Measurements from ENCODE around the gene KCNIP1. TPM values are rescaled to one million over a fixed set of nuclear protein-coding genes. Genes with fewer than 3 reads are reported as not detected.

The KCNIP1 gene
- total and polyA plus RNA-seq, 10 donors, result 0.08 to 20.0 (median 9.4) TPM

DNA sequence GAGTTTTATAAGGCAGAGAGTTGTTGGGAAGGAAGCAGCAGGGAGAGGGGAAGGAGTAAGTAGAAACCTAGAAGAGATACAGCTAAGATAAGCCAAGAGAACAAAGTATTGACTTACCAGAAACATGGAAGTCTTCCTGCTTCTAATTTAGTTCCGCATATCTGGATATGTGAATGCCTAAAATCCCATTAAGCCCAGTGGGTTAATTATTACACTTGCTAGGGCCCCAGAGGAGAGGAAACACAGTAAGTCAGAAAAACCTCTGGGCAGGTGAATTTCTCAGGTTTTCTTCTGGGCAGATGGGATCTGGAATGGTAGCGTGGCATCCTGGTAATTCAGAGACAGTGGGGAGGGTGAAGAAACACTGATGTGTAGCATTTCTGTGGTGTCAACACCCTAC lies 175.0 kb downstream of the KCNIP1 start:
- 85 to 96% (median 91%) methylated on average over 2 of the region's 2 CpGs for WGBS, 5 donors
- no peak overlapping the region for H3K4me3 ChIP-seq
- H3K36me3 ChIP-seq, result no peaks in the 10 kb centered on the region
- H3K9me3 ChIP-seq, result no peaks in the 10 kb centered on the region
- intact Hi-C loops (cut with DNase I; ENCODE audit: low total_unique reads), result no loop called here
- H3K27me3 ChIP-seq (replicated peaks in 1 of 7), result peaks cover 0 to 85% (median 12%) of the 10 kb centered on the region in 7 donors
- TF ChIP-seq POLR2AphosphoS5 (IDR thresholded peaks at IDR 0.05) (no peak), POLR2A (IDR thresholded peaks at IDR 0.05) (no peak)
- TF ChIP-seq, protein P1, sequence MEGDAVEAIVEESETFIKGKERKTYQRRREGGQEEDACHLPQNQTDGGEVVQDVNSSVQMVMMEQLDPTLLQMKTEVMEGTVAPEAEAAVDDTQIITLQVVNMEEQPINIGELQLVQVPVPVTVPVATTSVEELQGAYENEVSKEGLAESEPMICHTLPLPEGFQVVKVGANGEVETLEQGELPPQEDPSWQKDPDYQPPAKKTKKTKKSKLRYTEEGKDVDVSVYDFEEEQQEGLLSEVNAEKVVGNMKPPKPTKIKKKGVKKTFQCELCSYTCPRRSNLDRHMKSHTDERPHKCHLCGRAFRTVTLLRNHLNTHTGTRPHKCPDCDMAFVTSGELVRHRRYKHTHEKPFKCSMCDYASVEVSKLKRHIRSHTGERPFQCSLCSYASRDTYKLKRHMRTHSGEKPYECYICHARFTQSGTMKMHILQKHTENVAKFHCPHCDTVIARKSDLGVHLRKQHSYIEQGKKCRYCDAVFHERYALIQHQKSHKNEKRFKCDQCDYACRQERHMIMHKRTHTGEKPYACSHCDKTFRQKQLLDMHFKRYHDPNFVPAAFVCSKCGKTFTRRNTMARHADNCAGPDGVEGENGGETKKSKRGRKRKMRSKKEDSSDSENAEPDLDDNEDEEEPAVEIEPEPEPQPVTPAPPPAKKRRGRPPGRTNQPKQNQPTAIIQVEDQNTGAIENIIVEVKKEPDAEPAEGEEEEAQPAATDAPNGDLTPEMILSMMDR (IDR thresholded peaks at IDR 0.05 in 8 of 11, conservative IDR thresholded peaks at IDR 0.05 in 3 of 11), result no peak
- no peak for DNase-seq
- H3K4me1 ChIP-seq, result peaks cover 0 to 7% (median 5%) of the 10 kb centered on the region in 6 donors
- no peak overlapping the region for H3K27ac ChIP-seq

DNA sequence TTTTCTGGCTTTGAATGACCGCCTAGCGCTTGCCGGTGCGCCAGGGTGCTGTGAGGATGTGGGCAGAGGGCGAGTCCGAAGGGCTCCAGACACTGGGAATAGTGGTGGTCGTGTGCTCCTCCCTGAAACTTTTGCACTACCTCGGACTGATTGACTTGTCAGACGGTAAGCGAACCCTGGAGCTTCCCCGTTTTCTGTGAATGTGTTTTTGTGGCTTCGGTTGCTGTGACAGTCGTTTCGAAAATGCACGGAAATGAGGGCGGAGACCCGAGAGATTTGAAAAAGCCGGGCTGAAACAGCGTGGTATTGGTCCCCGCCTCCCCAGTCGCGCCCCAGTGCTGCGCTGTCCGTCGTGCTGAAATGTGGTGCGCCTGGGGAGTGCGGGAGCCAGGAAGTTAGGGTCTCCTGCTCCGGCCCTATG lies 177.2 kb downstream of the KCNIP1 start:
- H3K27me3 ChIP-seq (replicated peaks in 1 of 7), result peaks cover 0 to 89% (median 12%) of the 10 kb centered on the region in 7 donors
- intact Hi-C loops (cut with DNase I; ENCODE audit: low total_unique reads), result no loop called here
- 1 to 2% (median 2%) methylated on average over 28 of the region's 28 CpGs for WGBS, 5 donors
- DNase-seq, result no peak
- H3K4me3 ChIP-seq, result no peak overlapping the region
- TF ChIP-seq, protein P1 (IDR thresholded peaks at IDR 0.05 in 8 of 11, conservative IDR thresholded peaks at IDR 0.05 in 3 of 11), result no peak
- TF ChIP-seq POLR2AphosphoS5 (IDR thresholded peaks at IDR 0.05) (no peak), POLR2A (IDR thresholded peaks at IDR 0.05) (no peak)
- peaks cover 0 to 7% (median 5%) of the 10 kb centered on the region in 6 donors for H3K4me1 ChIP-seq
- no peaks in the 10 kb centered on the region for H3K9me3 ChIP-seq
- no peak overlapping the region for H3K27ac ChIP-seq
- H3K36me3 ChIP-seq, result no peaks in the 10 kb centered on the region

DNA sequence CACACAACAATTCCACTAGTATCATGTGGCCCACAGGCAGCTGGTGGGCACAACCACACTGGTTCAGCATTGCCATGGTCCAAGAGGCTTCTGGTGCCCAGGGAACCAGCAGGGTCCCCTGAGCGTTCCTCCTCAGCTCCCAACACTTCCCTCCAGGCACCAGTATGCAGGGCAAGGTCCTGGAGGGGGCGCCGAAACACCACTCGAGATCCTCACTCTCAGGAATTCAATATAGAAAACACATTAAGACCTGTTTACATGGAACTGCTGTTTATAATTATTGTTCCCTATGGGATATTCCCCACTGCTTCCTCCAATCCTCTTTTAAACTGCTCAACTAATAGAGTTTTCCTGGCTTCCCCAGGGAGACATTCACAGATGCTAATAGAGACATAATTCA lies 187.8 kb downstream of the KCNIP1 start:
- no peak overlapping the region for H3K27ac ChIP-seq
- H3K27me3 ChIP-seq (replicated peaks in 1 of 7), result peaks cover 0 to 89% (median 8%) of the 10 kb centered on the region in 7 donors
- no peak for DNase-seq
- TF ChIP-seq POLR2A (IDR thresholded peaks at IDR 0.05), result no peak
- no peak for TF ChIP-seq POLR2AphosphoS5 (IDR thresholded peaks at IDR 0.05)
- TF ChIP-seq, protein P1 (IDR thresholded peaks at IDR 0.05 in 8 of 11, conservative IDR thresholded peaks at IDR 0.05 in 3 of 11), result no peak
- intact Hi-C loops (cut with DNase I; ENCODE audit: low total_unique reads), result no loop called here
- WGBS, 5 donors, result 27 to 33% (median 29%) methylated on average over 4 of the region's 4 CpGs
- no peaks in the 10 kb centered on the region for H3K36me3 ChIP-seq
- H3K9me3 ChIP-seq, result no peaks in the 10 kb centered on the region
- no peak overlapping the region for H3K4me3 ChIP-seq
- H3K4me1 ChIP-seq, result no peaks in the 10 kb centered on the region

DNA sequence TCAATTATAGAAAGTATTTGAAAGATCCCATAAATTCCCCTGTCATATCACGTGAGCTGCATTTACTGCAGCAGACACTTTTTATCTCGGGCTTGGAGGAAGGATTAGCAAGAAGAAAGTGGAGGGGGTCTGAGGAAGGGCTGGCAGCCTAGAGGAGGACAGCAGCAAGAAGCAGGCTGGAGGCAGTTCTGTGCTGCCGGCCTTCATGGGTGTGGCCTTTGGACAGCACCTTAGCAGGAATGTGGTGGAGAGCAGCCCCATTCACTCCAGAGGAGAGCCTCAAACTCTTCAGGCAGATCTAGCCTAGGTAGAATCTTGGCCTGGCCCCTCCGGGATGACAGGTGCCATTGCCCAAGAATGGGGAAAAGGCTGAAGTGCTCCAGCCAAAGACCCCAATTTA lies 189.9 kb downstream of the KCNIP1 start:
- H3K4me3 ChIP-seq, result no peak overlapping the region
- no peaks in the 10 kb centered on the region for H3K4me1 ChIP-seq
- intact Hi-C loops (cut with DNase I; ENCODE audit: low total_unique reads), result no loop called here
- no peaks in the 10 kb centered on the region for H3K36me3 ChIP-seq
- peaks cover 0 to 87% (median 8%) of the 10 kb centered on the region in 7 donors for H3K27me3 ChIP-seq (replicated peaks in 1 of 7)
- 47 to 63% (median 55%) methylated on average over 4 of the region's 4 CpGs for WGBS, 5 donors
- TF ChIP-seq, protein P1 (IDR thresholded peaks at IDR 0.05 in 8 of 11, conservative IDR thresholded peaks at IDR 0.05 in 3 of 11), result no peak
- no peak for TF ChIP-seq POLR2AphosphoS5 (IDR thresholded peaks at IDR 0.05)
- no peak for TF ChIP-seq POLR2A (IDR thresholded peaks at IDR 0.05)
- H3K27ac ChIP-seq, result no peak overlapping the region
- no peak for DNase-seq
- no peaks in the 10 kb centered on the region for H3K9me3 ChIP-seq
